ENCODE data around the gene MARCO.

DNA sequence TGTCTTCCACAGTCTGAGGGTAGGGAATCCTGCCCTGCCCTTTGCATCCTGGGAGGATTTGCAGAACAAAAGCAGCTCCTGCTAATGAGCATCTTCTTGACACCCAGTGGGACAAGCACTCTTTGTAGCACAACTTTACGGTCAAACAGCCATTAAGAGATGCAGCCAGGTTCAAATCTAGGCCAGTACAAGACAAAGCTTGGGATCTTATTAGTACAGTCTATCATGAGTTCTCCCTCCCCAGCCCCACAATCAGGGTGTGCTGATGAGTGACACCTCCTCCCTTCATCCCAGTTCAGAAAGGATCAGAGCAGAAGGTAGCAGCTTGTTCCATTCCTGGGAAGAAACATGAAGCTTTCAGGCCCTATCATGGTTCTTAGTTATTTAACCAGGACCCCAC is 41.9 kb downstream of the MARCO start:
- TF ChIP-seq, protein P1, sequence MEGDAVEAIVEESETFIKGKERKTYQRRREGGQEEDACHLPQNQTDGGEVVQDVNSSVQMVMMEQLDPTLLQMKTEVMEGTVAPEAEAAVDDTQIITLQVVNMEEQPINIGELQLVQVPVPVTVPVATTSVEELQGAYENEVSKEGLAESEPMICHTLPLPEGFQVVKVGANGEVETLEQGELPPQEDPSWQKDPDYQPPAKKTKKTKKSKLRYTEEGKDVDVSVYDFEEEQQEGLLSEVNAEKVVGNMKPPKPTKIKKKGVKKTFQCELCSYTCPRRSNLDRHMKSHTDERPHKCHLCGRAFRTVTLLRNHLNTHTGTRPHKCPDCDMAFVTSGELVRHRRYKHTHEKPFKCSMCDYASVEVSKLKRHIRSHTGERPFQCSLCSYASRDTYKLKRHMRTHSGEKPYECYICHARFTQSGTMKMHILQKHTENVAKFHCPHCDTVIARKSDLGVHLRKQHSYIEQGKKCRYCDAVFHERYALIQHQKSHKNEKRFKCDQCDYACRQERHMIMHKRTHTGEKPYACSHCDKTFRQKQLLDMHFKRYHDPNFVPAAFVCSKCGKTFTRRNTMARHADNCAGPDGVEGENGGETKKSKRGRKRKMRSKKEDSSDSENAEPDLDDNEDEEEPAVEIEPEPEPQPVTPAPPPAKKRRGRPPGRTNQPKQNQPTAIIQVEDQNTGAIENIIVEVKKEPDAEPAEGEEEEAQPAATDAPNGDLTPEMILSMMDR (IDR thresholded peaks at IDR 0.05), result no peak
- TF ChIP-seq POLR2A (IDR thresholded peaks at IDR 0.05) (no peak), POLR2AphosphoS5 (IDR thresholded peaks at IDR 0.05) (no peak)

All from prostate gland (tissue), 2 donors.